Thoracic aorta (tissue), 2 donors: ENCODE measurements around the gene MAGOHB. TPM values are rescaled to one million over a fixed set of nuclear protein-coding genes. Genes with fewer than 3 reads are reported as not detected.
"Not testable (repeated sequence)": the region's sequence is repeated elsewhere in the genome, so short reads cannot be mapped to it uniquely, and the experiment has no call there.

Experiments
- ATAC-seq: fragments of 150-250 bp; one replicate; pipeline ENCODE4 v1.8.0; 2017; ENCODE audit warnings: low read depth; ENCODE audit not compliant: insufficient number of reproducible peaks, low FRiP score
- DNase-seq: peaks from one replicate; pipeline ENCODE4 v3.0.0-alpha.2; 2020; ENCODE audit warnings: low spot score
- H3K27ac ChIP-seq, 2 donors: fragments of 200-600 bp; sonication (generic); 1 replicate in 1 of 2; 2 replicates in 1 of 2; pipeline ENCODE4 v1.5.1; 2016; ENCODE audit warnings: mild to moderate bottlenecking in 2 of 2, moderate library complexity in 2 of 2
- H3K27me3 ChIP-seq: fragments of 200-600 bp; sonication (generic); replicated peaks from 2 replicates; pipeline ENCODE4 v1.6.0; 2016; ENCODE audit warnings: mild to moderate bottlenecking; ENCODE audit not compliant: insufficient read depth
- H3K36me3 ChIP-seq: fragments of 200-600 bp; sonication (generic); one replicate; pipeline ENCODE4 v1.5.1; 2016
- H3K4me1 ChIP-seq, 2 donors: fragments of 200-600 bp; sonication (generic); 1 replicate in 1 of 2; 2 replicates in 1 of 2; pipeline versions ENCODE4 v1.5.1 to v1.6.0; 2016; ENCODE audit warnings: low read depth in 2 of 2, mild to moderate bottlenecking in 1 of 2; ENCODE audit not compliant: control insufficient read depth in 1 of 2
- H3K4me3 ChIP-seq: fragments of 200-600 bp; sonication (generic); 2 replicates; pipeline ENCODE4 v1.5.1; 2016; ENCODE audit warnings: mild to moderate bottlenecking
- H3K9me3 ChIP-seq: fragments of 200-600 bp; sonication (generic); 2 replicates; pipeline ENCODE4 v1.5.1; 2016
- CTCF ChIP-seq: fragments of 200-600 bp; sonication (generic); IDR thresholded peaks from one replicate; pipeline ENCODE4 v1.5.1; 2019; ENCODE audit warnings: antibody characterized with exemption
- total RNA-seq, 2 donors: library from RNA; depleted of rRNA; stranded (reverse); fragments of >200 nt; gene quantifications; one replicate each; pipeline versions ENCODE4 v1.1.0 to v1.2.3, GENCODE V29; 2016

Gene MAGOHB
- total RNA-seq, 2 donors from 2014 or later, result 8.2 to 25.3 TPM

GRCh38 chr12:10582704-10583103 lies 30.7 kb downstream of the MAGOHB start:
- Histone ChIP-seq H3K9me3 (no peaks in the 10 kb centered on the region), H3K27ac (no peak overlapping the region), H3K27me3 (no peaks in the 10 kb centered on the region), H3K4me1 (no peaks in the 10 kb centered on the region), H3K36me3 (no peaks in the 10 kb centered on the region), H3K4me3 (no peak overlapping the region)
- no peak for ATAC-seq
- no peak for TF ChIP-seq CTCF
- DNase-seq, result no peak

- H3K4me3 ChIP-seq, ATAC-seq, DNase-seq, H3K27me3 ChIP-seq, H3K27ac ChIP-seq, H3K4me1 ChIP-seq, H3K36me3 ChIP-seq, H3K9me3 ChIP-seq: not testable (repeated sequence)
These were observed 31.3 kb downstream of the MAGOHB start for GRCh38 chr12:10582133-10582532.

GRCh38 chr12:10574307-10574706 lies 39.1 kb downstream of the MAGOHB start:
- DNase-seq (no peak), ATAC-seq (no peak)
- Histone ChIP-seq H3K9me3 (no peaks in the 10 kb centered on the region), H3K27me3 (no peaks in the 10 kb centered on the region), H3K4me1 (no peaks in the 10 kb centered on the region), H3K36me3 (no peaks in the 10 kb centered on the region), H3K27ac (no peak overlapping the region), H3K4me3 (no peak overlapping the region)
- no peak for TF ChIP-seq CTCF

GRCh38 chr12:10572021-10572490 lies 41.4 kb downstream of the MAGOHB start:
- not testable (repeated sequence) for ATAC-seq, H3K9me3 ChIP-seq, H3K4me3 ChIP-seq, H3K4me1 ChIP-seq, H3K27me3 ChIP-seq, H3K27ac ChIP-seq, DNase-seq, H3K36me3 ChIP-seq

- Histone ChIP-seq H3K27ac (no peak overlapping the region), H3K4me1 (no peaks in the 10 kb centered on the region), H3K4me3 (no peak overlapping the region), H3K36me3 (no peaks in the 10 kb centered on the region), H3K27me3 (no peaks in the 10 kb centered on the region), H3K9me3 (no peaks in the 10 kb centered on the region)
- TF ChIP-seq CTCF, result no peak
- ATAC-seq (no peak), DNase-seq (no peak)
These were observed 42.3 kb downstream of the MAGOHB start for GRCh38 chr12:10571141-10571540.

GRCh38 chr12:10567813-10568212 lies 45.6 kb downstream of the MAGOHB start:
- no peaks in the 10 kb centered on the region for H3K27me3 ChIP-seq
- no peak for DNase-seq
- no peaks in the 10 kb centered on the region for H3K4me1 ChIP-seq
- no peak for ATAC-seq
- no peaks in the 10 kb centered on the region for H3K36me3 ChIP-seq
- no peak for TF ChIP-seq CTCF
- no peaks in the 10 kb centered on the region for H3K9me3 ChIP-seq
- H3K4me3 ChIP-seq, result no peak overlapping the region
- H3K27ac ChIP-seq, result no peak overlapping the region
